Measurements from ENCODE around the gene ADGRE1. TPM values are rescaled to one million over a fixed set of nuclear protein-coding genes. Genes with fewer than 3 reads are reported as not detected.

The ADGRE1 gene
- total and polyA plus RNA-seq, 2 of the 13 experiments (the other 11 are each of a cell fraction or from before 2014, with no cell fraction given) = not detected

DNA sequence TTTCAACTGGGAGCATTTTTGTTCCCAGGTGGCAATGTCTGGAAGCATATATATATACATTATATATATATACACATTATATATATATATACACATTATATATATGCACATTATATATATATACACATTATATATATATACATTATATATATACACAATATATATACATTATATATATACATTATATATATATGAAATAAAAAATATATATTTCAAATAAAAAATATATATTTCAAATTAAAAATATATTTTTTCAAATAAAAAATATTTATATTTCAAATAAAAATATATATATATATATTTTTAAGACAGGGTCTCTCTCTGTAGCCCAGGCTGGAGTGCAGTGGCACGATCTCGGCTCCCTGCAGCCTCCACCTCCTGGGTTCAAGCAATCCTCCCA is 61.5 kb downstream of the ADGRE1 start:
- TF ChIP-seq RXRA (CRISPR knock-in tag; IDR thresholded peaks at IDR 0.05) (no peak), HMG20B (CRISPR knock-in tag; conservative IDR thresholded peaks at IDR 0.05) (no peak), ZNF570 (CRISPR knock-in tag; IDR thresholded peaks at IDR 0.05; ENCODE audit: borderline replicate concordance) (no peak), GTF2F1 (IDR thresholded peaks at IDR 0.05; ENCODE audit: low read length) (no peak), ARID2 (CRISPR knock-in tag; IDR thresholded peaks at IDR 0.05; ENCODE audit: borderline replicate concordance) (no peak), SKI (IDR thresholded peaks at IDR 0.05; ENCODE audit: partially characterized antibody) (no peak)
- no peak overlapping the region for H3K9ac ChIP-seq (ENCODE audit: insufficient read depth, low read depth, low read length)
- intact Hi-C loops (cut with micrococcal nuclease; ENCODE audit: unreplicated experiment) = no loop called here
- DNase-seq (ENCODE audit: low spot score) = no peak
- no TSS peak for BruUV-seq (replicated peaks)
- H2AFZ ChIP-seq (ENCODE audit: low read length) = no peak overlapping the region
- no peak overlapping the region for H3K27ac ChIP-seq (ENCODE audit: extremely low read length, insufficient read depth, low read length)
- no peak for FAIRE-seq
- 3% methylated on average over 2 of the region's 2 CpGs for WGBS (ENCODE audit: low lambda C conversion rate)
- H3K36me3 ChIP-seq (replicated peaks in 1 of 2; ENCODE audit: control insufficient read depth in 1 of 2, insufficient read depth in 2 of 2, low read length in 2 of 2) = no peaks in the 10 kb centered on the region
- no peaks in the 10 kb centered on the region for H4K20me1 ChIP-seq (ENCODE audit: insufficient read depth, low read length)
- no peak overlapping the region for H3K4me2 ChIP-seq (ENCODE audit: low read depth, low read length)
- in situ Hi-C loops (cut with HindIII; ENCODE audit: extremely low pct_ligation_motif_present, low pct_unique_long_range_greater_than_20kb) = no loop called here
- no peaks in the 10 kb centered on the region for H3K4me1 ChIP-seq (ENCODE audit: insufficient read depth, low read length)
- ATAC-seq = no peak
- POLR2A ChIA-PET = no interaction called here
- H3K4me3 ChIP-seq (replicated peaks in 1 of 3; ENCODE audit: insufficient read depth in 1 of 3, low read depth in 2 of 3, low read length in 3 of 3) = no peak overlapping the region
- no peaks in the 10 kb centered on the region for H3K9me3 ChIP-seq (ENCODE audit: low read length)
- H3K27me3 ChIP-seq (ENCODE audit: control insufficient read depth in 1 of 2, insufficient read depth in 2 of 2, low read length in 2 of 2) = 0 out of 5 replicates have a peak, but pooled peaks cover 0 to 3% of the 10 kb centered on the region in 2 experiments
- H3K79me2 ChIP-seq (ENCODE audit: insufficient read depth, low read length) = no peaks in the 10 kb centered on the region
- CTCF ChIA-PET (ENCODE audit: low intra/inter-chr PET ratio, low total read pairs) = no interaction called here

DNA sequence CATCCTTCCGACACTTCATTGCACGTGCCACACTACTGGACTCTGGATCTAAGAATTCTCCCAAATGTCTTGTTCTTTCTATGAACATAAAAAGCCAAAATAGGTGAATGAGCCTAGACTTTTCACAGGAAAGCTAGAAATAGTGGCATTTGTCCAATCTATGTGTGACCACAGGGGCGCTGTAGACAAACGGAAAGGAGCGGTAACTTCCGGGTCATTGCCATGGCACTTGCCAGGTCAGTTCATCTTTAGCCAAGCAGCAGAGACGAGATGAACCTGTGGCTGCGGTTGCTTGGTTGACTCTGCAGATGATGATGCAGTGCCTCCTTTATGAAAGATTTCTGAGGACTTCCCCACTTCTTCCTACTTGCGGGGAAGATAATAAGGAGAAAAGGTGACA is 65.6 kb downstream of the ADGRE1 start:
- no peak for ATAC-seq
- ChIA-PET POLR2A (no interaction called here), CTCF (ENCODE audit: low intra/inter-chr PET ratio, low total read pairs) (no interaction called here)
- in situ Hi-C loops (cut with HindIII; ENCODE audit: extremely low pct_ligation_motif_present, low pct_unique_long_range_greater_than_20kb) = no loop called here
- H3K4me1 ChIP-seq (ENCODE audit: insufficient read depth, low read length) = no peaks in the 10 kb centered on the region
- H4K20me1 ChIP-seq (ENCODE audit: insufficient read depth, low read length) = no peaks in the 10 kb centered on the region
- no peaks in the 10 kb centered on the region for H3K36me3 ChIP-seq (replicated peaks in 1 of 2; ENCODE audit: control insufficient read depth in 1 of 2, insufficient read depth in 2 of 2, low read length in 2 of 2)
- H3K4me2 ChIP-seq (ENCODE audit: low read depth, low read length) = no peak overlapping the region
- no peak for FAIRE-seq
- H3K27me3 ChIP-seq (ENCODE audit: control insufficient read depth in 1 of 2, insufficient read depth in 2 of 2, low read length in 2 of 2) = no peaks in the 10 kb centered on the region
- H3K9me3 ChIP-seq (ENCODE audit: low read length) = no peaks in the 10 kb centered on the region
- BruUV-seq (replicated peaks) = no TSS peak
- H3K4me3 ChIP-seq (replicated peaks in 1 of 3; ENCODE audit: insufficient read depth in 1 of 3, low read depth in 2 of 3, low read length in 3 of 3) = no peak overlapping the region
- no peak overlapping the region for H3K9ac ChIP-seq (ENCODE audit: insufficient read depth, low read depth, low read length)
- DNase-seq (ENCODE audit: low spot score) = no peak
- H3K27ac ChIP-seq (ENCODE audit: extremely low read length, insufficient read depth, low read length) = no peak overlapping the region
- WGBS (ENCODE audit: low lambda C conversion rate) = 55% methylated on average over 9 of the region's 9 CpGs
- TF ChIP-seq GABPA (IDR thresholded peaks at IDR 0.05; ENCODE audit: low read depth, low read length) (0 out of 2 replicates have a peak, but pooled peaks have one; percentile 25), GABPA (CRISPR knock-in tag; IDR thresholded peaks at IDR 0.05; ENCODE audit: low read depth) (peak; percentile 73), HNRNPH1 (optimal IDR thresholded peaks at IDR 0.05; ENCODE audit: low read depth, low read length) (no peak), ZMAT3 (CRISPR knock-in tag; conservative IDR thresholded peaks at IDR 0.05) (no peak), NR2C2 (CRISPR knock-in tag; IDR thresholded peaks at IDR 0.05; ENCODE audit: borderline replicate concordance) (peak; percentile 54; the same call in 1 of the 2 replicates)
- TF ChIP-seq, protein P1, sequence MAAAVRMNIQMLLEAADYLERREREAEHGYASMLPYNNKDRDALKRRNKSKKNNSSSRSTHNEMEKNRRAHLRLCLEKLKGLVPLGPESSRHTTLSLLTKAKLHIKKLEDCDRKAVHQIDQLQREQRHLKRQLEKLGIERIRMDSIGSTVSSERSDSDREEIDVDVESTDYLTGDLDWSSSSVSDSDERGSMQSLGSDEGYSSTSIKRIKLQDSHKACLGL (CRISPR knock-in tag; IDR thresholded peaks at IDR 0.05) = no peak
- no peaks in the 10 kb centered on the region for H3K79me2 ChIP-seq (ENCODE audit: insufficient read depth, low read length)
- H2AFZ ChIP-seq (ENCODE audit: low read length) = no peak overlapping the region
- intact Hi-C loops (cut with micrococcal nuclease; ENCODE audit: unreplicated experiment) = no loop called here

Measured in HepG2 (cell line).